Left ventricle myocardium superior (tissue), 1 donor: Measurements from ENCODE around the gene MMD. TPM values are rescaled to one million over a fixed set of nuclear protein-coding genes. Genes with fewer than 3 reads are reported as not detected.

Source experiments
- ATAC-seq: fragments of 200-7000 bp; cut with Tn5 transposase; one replicate; pipeline ENCODE4 v1.9.1; 2020; ENCODE audit warnings: mild to moderate bottlenecking, moderate library complexity
- DNase-seq: peaks from one replicate; pipeline ENCODE4 v3.0.0-alpha.2; 2020
- intact Hi-C: fragments of 100-400 bp; cut with micrococcal nuclease; formaldehyde crosslinking; loops from one replicate; pipeline ENCODE4 v1.11.0; 2022
- total RNA-seq: library from RNA; stranded (reverse); fragmentation: NEBNext Ultra II Directional; extraction: Animal tissue kit (Norgen Biotek cat#: 25700); gene quantifications from one replicate; pipeline ENCODE4 v1.2.1, GENCODE V29; 2021
- donor health status: DM: no; HTN: yes; CAD: no; lungs with severe emphysema.

Gene MMD
- total RNA-seq, 1 donor from 2014 or later: 17.0 TPM

GRCh38 chr17:55377671-55378275 is 43.9 kb downstream of the MMD start:
- ATAC-seq: no peak
- no peak for DNase-seq
- intact Hi-C loops: no loop called here

- ATAC-seq: no peak
- DNase-seq: no peak
- intact Hi-C loops: no loop called here
These were observed 52.9 kb downstream of the MMD start for GRCh38 chr17:55368706-55369105.

- ATAC-seq (no peak), DNase-seq (no peak)
- intact Hi-C loops: no loop called here
These were observed 55.6 kb downstream of the MMD start for GRCh38 chr17:55366020-55366481.

GRCh38 chr17:55363033-55363432 is 58.6 kb downstream of the MMD start:
- DNase-seq (no peak), ATAC-seq (no peak)
- intact Hi-C loops: no loop called here

GRCh38 chr17:55360971-55361370 is 60.7 kb downstream of the MMD start:
- intact Hi-C loops: no loop called here
- DNase-seq: no peak
- ATAC-seq: no peak

GRCh38 chr17:55356434-55357328 is 65.0 kb downstream of the MMD start:
- DNase-seq (peak; percentile 50), ATAC-seq (peak; percentile 82)
- intact Hi-C loops: loop anchor here (5.0 kb wide), 1 partner anchor 156 kb away; the partner anchor contains the start of gene SMIM36

GRCh38 chr17:55354941-55355340 is 66.7 kb downstream of the MMD start:
- DNase-seq: no peak
- ATAC-seq: no peak
- intact Hi-C loops: loop anchor here (5.0 kb wide), 1 partner anchor 157 kb away; the partner anchor contains the start of gene SMIM36

GRCh38 chr17:55354010-55354409 is 67.6 kb downstream of the MMD start:
- intact Hi-C loops: no loop called here
- no peak for DNase-seq
- no peak for ATAC-seq

GRCh38 chr17:55351226-55351625 is 70.4 kb downstream of the MMD start:
- intact Hi-C loops: no loop called here
- ATAC-seq (no peak), DNase-seq (no peak)

- intact Hi-C loops: no loop called here
- ATAC-seq (no peak), DNase-seq (no peak)
These were observed 70.8 kb downstream of the MMD start for GRCh38 chr17:55350825-55351205.

- peak; percentile 83 for ATAC-seq
These were observed 72.8 kb downstream of the MMD start for GRCh38 chr17:55348749-55349354.

GRCh38 chr17:55347341-55347740 is 74.3 kb downstream of the MMD start:
- no peak for ATAC-seq

More at GRCh38 chr17:55348749-55349354, 72.8 kb downstream of the MMD start:
- peak; percentile 56 for DNase-seq
- intact Hi-C loops: loop anchor here (2.0 kb wide), 1 partner anchor 356 kb away; no protein-coding TSS in a partner anchor

GRCh38 chr17:55346658-55347057 is 75.0 kb downstream of the MMD start:
- no peak for ATAC-seq
- intact Hi-C loops: no loop called here
- DNase-seq: no peak

More at GRCh38 chr17:55347341-55347740, 74.3 kb downstream of the MMD start:
- DNase-seq: no peak
- intact Hi-C loops: no loop called here

GRCh38 chr17:55345132-55345531 is 76.5 kb downstream of the MMD start:
- ATAC-seq (no peak), DNase-seq (no peak)
- intact Hi-C loops: no loop called here

- intact Hi-C loops: no loop called here
- no peak for DNase-seq
- no peak for ATAC-seq
These were observed 77.1 kb downstream of the MMD start for GRCh38 chr17:55344514-55344997.

- DNase-seq (no peak), ATAC-seq (no peak)
- intact Hi-C loops: no loop called here
These were observed 77.6 kb downstream of the MMD start for GRCh38 chr17:55343900-55344513.

GRCh38 chr17:55342800-55343585 is 78.6 kb downstream of the MMD start:
- intact Hi-C loops: no loop called here
- no peak for ATAC-seq

More at GRCh38 chr17:55342800-55343585, 78.6 kb downstream of the MMD start:
- no peak for DNase-seq
